ENCODE measurements around the gene HMGA1. TPM values are rescaled to one million over a fixed set of nuclear protein-coding genes. Genes with fewer than 3 reads are reported as not detected.

Gene HMGA1
- total and polyA plus RNA-seq, 2 of the 13 experiments (the other 11 are each of a cell fraction or from before 2014, with no cell fraction given), result 117 to 145 TPM

- TF ChIP-seq ZBTB2 (CRISPR knock-in tag; IDR thresholded peaks at IDR 0.05; ENCODE audit: low read depth), result no peak
- no peak for TF ChIP-seq HOXA7 (CRISPR knock-in tag; IDR thresholded peaks at IDR 0.05)
- 0 out of 2 replicates have a peak, but pooled peaks have one; percentile 57 for TF ChIP-seq ZNF12 (CRISPR knock-in tag; IDR thresholded peaks at IDR 0.05)
- no peak for TF ChIP-seq KIAA2018 (CRISPR knock-in tag; IDR thresholded peaks at IDR 0.05; ENCODE audit: borderline replicate concordance)
- TF ChIP-seq ZNF564 (CRISPR knock-in tag; IDR thresholded peaks at IDR 0.05), result peak; percentile 89
- TF ChIP-seq CBFB (CRISPR knock-in tag; IDR thresholded peaks at IDR 0.05), result peak; percentile 40; the same call in 1 of the 2 replicates
- no peak for TF ChIP-seq ZNF138 (CRISPR knock-in tag; IDR thresholded peaks at IDR 0.05; ENCODE audit: low read depth)
- TF ChIP-seq GABPB1 (CRISPR knock-in tag; IDR thresholded peaks at IDR 0.05), result peak; percentile 90
- TF ChIP-seq ZNF414 (CRISPR knock-in tag; IDR thresholded peaks at IDR 0.05), result no peak
- TF ChIP-seq ZNF674 (CRISPR knock-in tag; IDR thresholded peaks at IDR 0.05; ENCODE audit: low read depth), result no peak
- no peak for TF ChIP-seq ZNF691 (CRISPR knock-in tag; IDR thresholded peaks at IDR 0.05; ENCODE audit: borderline replicate concordance, low read depth)
- peak; percentile 1; the same call in 1 of the 2 replicates for TF ChIP-seq PHF20 (CRISPR knock-in tag; IDR thresholded peaks at IDR 0.05)
- no peak; the same call in 1 of the 2 replicates for TF ChIP-seq ZNF264 (CRISPR knock-in tag; IDR thresholded peaks at IDR 0.05)
- no peak for TF ChIP-seq TRIM22 (IDR thresholded peaks at IDR 0.05)
- TF ChIP-seq CREB3 (CRISPR knock-in tag; IDR thresholded peaks at IDR 0.05), result no peak
Measured at GRCh38 chr6:34248727-34249468, 12.2 kb downstream of the HMGA1 start, which contains the start of gene SMIM29 (continued).

Data from HepG2 (cell line).